H1 (cell line): Measurements from ENCODE around the gene ANAPC10. TPM values are rescaled to one million over a fixed set of nuclear protein-coding genes. Genes with fewer than 3 reads are reported as not detected.

Source experiments
- CTCF ChIA-PET: fragments of 300-600 bp; sonication (Branson Sonifier 250); formaldehyde crosslinking; loops from one replicate; lab custom pipeline; 2021; ENCODE audit not compliant: partially characterized antibody; lab: Charles Lee
- POLR2A ChIA-PET: fragments of 300-600 bp; sonication (Branson Sonifier 250); formaldehyde crosslinking; loops from one replicate; lab custom pipeline; 2021; ENCODE audit warnings: inconsistent platforms; ENCODE audit not compliant: partially characterized antibody; lab: Charles Lee
- DNase-seq, 2 experiments: peaks; one replicate each; pipeline versions ENCODE4 v3.0.0 to v3.0.0-alpha.2; 2010 to 2022; ENCODE audit warnings: low spot score in 2 of 2, low read depth in 1 of 2, mixed read lengths in 1 of 2
- FAIRE-seq: peaks from 2 replicates; lab custom pipeline; 2011; peaks lifted over from hg19 to GRCh38; lab: Jason Lieb, UNC
- H2AFZ ChIP-seq: 2 replicates; pipeline ENCODE4 v1.8.1; 2012; ENCODE audit warnings: low read length, inconsistent platforms
- H2AK5ac ChIP-seq: 2 replicates; pipeline ENCODE4 v1.6.1; 2013; ENCODE audit warnings: low read depth, low read length
- H2BK120ac ChIP-seq: replicated peaks from 2 replicates; pipeline ENCODE3; 2013; ENCODE audit warnings: low read depth, low read length, inconsistent platforms
- H2BK12ac ChIP-seq: 2 replicates; pipeline ENCODE4 v1.6.1; 2013; ENCODE audit warnings: low read depth, low read length
- H2BK15ac ChIP-seq: 2 replicates; pipeline ENCODE4 v1.6.1; 2013; ENCODE audit warnings: low read length
- H2BK20ac ChIP-seq: 2 replicates; pipeline ENCODE4 v1.6.1; 2013; ENCODE audit warnings: low read length
- H2BK5ac ChIP-seq: 2 replicates; pipeline ENCODE4 v1.6.1; 2013; ENCODE audit warnings: low read depth, low read length
- H3K14ac ChIP-seq: 2 replicates; pipeline ENCODE4 v1.6.1; 2013; ENCODE audit warnings: inconsistent platforms; ENCODE audit not compliant: insufficient read length
- H3K18ac ChIP-seq: 2 replicates; pipeline ENCODE4 v1.6.1; 2013; ENCODE audit warnings: low read length; ENCODE audit errors: extremely low read depth
- H3K23ac ChIP-seq: 2 replicates; pipeline ENCODE4 v1.6.1; 2013; ENCODE audit warnings: inconsistent platforms; ENCODE audit not compliant: insufficient read length
- H3K23me2 ChIP-seq: 2 replicates; pipeline ENCODE4 v1.6.1; 2013; ENCODE audit warnings: low read depth, low read length
- H3K27ac ChIP-seq: 2 replicates; pipeline ENCODE4 v1.6.1; 2011; ENCODE audit warnings: low read depth, low read length, inconsistent platforms
- H3K27me3 ChIP-seq, 4 experiments: replicated peaks in 1 of 4; 1 replicate in 1 of 4; 2 replicates in 3 of 4; pipeline versions ENCODE4 v1.6.1 to v1.8.1; 2011 to 2013; ENCODE audit warnings: low read length in 3 of 4, mild to moderate bottlenecking in 3 of 4, inconsistent platforms in 2 of 4, mixed read lengths in 2 of 4, moderate library complexity in 1 of 4; ENCODE audit not compliant: control insufficient read depth in 3 of 4, insufficient read depth in 3 of 4; ENCODE audit errors: extremely low read depth in 1 of 4
- H3K36me3 ChIP-seq, 4 experiments: 2 replicates each; pipeline versions ENCODE4 v1.6.1 to v1.8.1; 2011 to 2013; ENCODE audit warnings: mild to moderate bottlenecking in 4 of 4, low read length in 3 of 4, moderate library complexity in 2 of 4, control low read depth in 1 of 4, inconsistent platforms in 1 of 4; ENCODE audit not compliant: insufficient read depth in 4 of 4, control insufficient read depth in 2 of 4
- H3K4ac ChIP-seq: replicated peaks from 2 replicates; pipeline ENCODE3; 2013; ENCODE audit warnings: low read length, low read depth, mixed read lengths, inconsistent platforms; ENCODE audit not compliant: insufficient read length
- H3K4me1 ChIP-seq, 4 experiments: replicated peaks in 1 of 4; 1 replicate in 1 of 4; 2 replicates in 3 of 4; pipeline versions ENCODE4 v1.6.1 to v1.8.1; 2011 to 2013; ENCODE audit warnings: low read length in 3 of 4, inconsistent platforms in 2 of 4, mixed read lengths in 1 of 4; ENCODE audit not compliant: insufficient read depth in 4 of 4, control insufficient read depth in 3 of 4
- H3K4me2 ChIP-seq, 2 experiments: 2 replicates each; pipeline versions ENCODE4 v1.6.1 to v1.8.1; 2011 to 2013; ENCODE audit warnings: low read depth in 2 of 2, low read length in 2 of 2, control low read depth in 1 of 2, inconsistent platforms in 1 of 2, mild to moderate bottlenecking in 1 of 2; ENCODE audit not compliant: insufficient read depth in 1 of 2
- H3K4me3 ChIP-seq, 4 experiments: fragments of 200-600, 300-600 bp in 1 of 4; sonication (generic), shearing (Covaris generic), sonication (Bioruptor Twin) in 1 of 4; 2 replicates each; pipeline versions ENCODE4 v1.5.1 to v1.8.1; 2011 to 2016; ENCODE audit warnings: low read length in 4 of 4, low read depth in 3 of 4, control low read depth in 2 of 4, inconsistent platforms in 2 of 4, mild to moderate bottlenecking in 2 of 4, mixed read lengths in 1 of 4, moderate library complexity in 1 of 4; ENCODE audit not compliant: insufficient read depth in 2 of 4; ENCODE audit errors: extremely low read depth in 1 of 4
- H3K56ac ChIP-seq: replicated peaks from 2 replicates; pipeline ENCODE3; 2013; ENCODE audit warnings: low read depth, mild to moderate bottlenecking, mixed read lengths, low read length, inconsistent platforms; ENCODE audit not compliant: insufficient read length
- H3K79me1 ChIP-seq: 2 replicates; pipeline ENCODE4 v1.6.1; 2013; ENCODE audit warnings: low read depth, low read length, control low read depth
- H3K79me2 ChIP-seq, 2 experiments: 2 replicates each; pipeline versions ENCODE4 v1.6.1 to v1.8.1; 2012 to 2013; ENCODE audit warnings: low read length in 2 of 2, mild to moderate bottlenecking in 2 of 2, inconsistent platforms in 1 of 2; ENCODE audit not compliant: insufficient read depth in 2 of 2, control insufficient read depth in 1 of 2
- H3K9ac ChIP-seq, 4 experiments: replicated peaks in 1 of 4; 1 replicate in 1 of 4; 2 replicates in 3 of 4; pipeline versions ENCODE4 v1.6.1 to v1.8.1; 2011 to 2013; ENCODE audit warnings: low read depth in 3 of 4, low read length in 3 of 4, control low read depth in 2 of 4, mild to moderate bottlenecking in 2 of 4, moderate library complexity in 2 of 4, inconsistent platforms in 1 of 4; ENCODE audit errors: extremely low read depth in 1 of 4
- H3K9me3 ChIP-seq, 2 experiments: 2 replicates each; pipeline versions ENCODE4 v1.6.1 to v1.8.1; 2012 to 2013; ENCODE audit warnings: mild to moderate bottlenecking in 2 of 2, moderate library complexity in 2 of 2, control low read depth in 1 of 2, inconsistent platforms in 1 of 2, low read depth in 1 of 2, low read length in 1 of 2, mixed read lengths in 1 of 2; ENCODE audit not compliant: insufficient read depth in 2 of 2
- H4K20me1 ChIP-seq, 2 experiments: replicated peaks in 1 of 2; 2 replicates each; pipeline versions ENCODE3 to v1.8.1; 2011 to 2013; ENCODE audit warnings: inconsistent platforms in 2 of 2, low read length in 2 of 2, mild to moderate bottlenecking in 1 of 2; ENCODE audit not compliant: insufficient read depth in 2 of 2, control insufficient read depth in 1 of 2
- H4K5ac ChIP-seq: 2 replicates; pipeline ENCODE4 v1.6.1; 2013; ENCODE audit warnings: low read length, low read depth, mixed read lengths, inconsistent platforms; ENCODE audit not compliant: insufficient read length
- H4K8ac ChIP-seq: 2 replicates; pipeline ENCODE4 v1.8.0; 2013; ENCODE audit warnings: mild to moderate bottlenecking, moderate library complexity, low read length, inconsistent platforms; ENCODE audit not compliant: insufficient read depth; ENCODE audit errors: extremely low read depth
- H4K91ac ChIP-seq: replicated peaks from 2 replicates; pipeline ENCODE3; 2013; ENCODE audit warnings: low read length, mixed read lengths, inconsistent platforms; ENCODE audit not compliant: insufficient read length
- BCL11A ChIP-seq, 2 experiments: IDR thresholded peaks; one replicate each; pipeline ENCODE4 v1.6.1; 2011; ENCODE audit warnings: low read depth in 2 of 2, low read length in 2 of 2, mild to moderate bottlenecking in 2 of 2
- POLR2A ChIP-seq, 2 experiments: IDR thresholded peaks; 1 replicate in 1 of 2; 2 replicates in 1 of 2; pipeline ENCODE4 v1.6.1; 2011; ENCODE audit warnings: low read depth in 2 of 2, low read length in 2 of 2, mild to moderate bottlenecking in 2 of 2; ENCODE audit errors: control extremely low read depth in 1 of 2
- WGBS, 2 experiments: shearing (Covaris generic) in 1 of 2; methylation state at CpG; one replicate each; pipeline versions ENCODE4 v1.1.6 to v1.1.7; 2013 to 2015; ENCODE audit warnings: low lambda C conversion rate in 2 of 2, mixed read lengths in 2 of 2, inconsistent platforms in 1 of 2, low coverage in 1 of 2, missing lambda C conversion rate in 1 of 2; ENCODE audit not compliant: insufficient replicate concordance in 2 of 2, insufficient coverage in 1 of 2, insufficient read length in 1 of 2; ENCODE audit errors: extremely low coverage in 1 of 2, missing lambda C conversion rate in 1 of 2; 5-methylcytosine and 5-hydroxymethylcytosine counted together
- polyA plus RNA-seq, 7 experiments: library from polyadenylated mRNA; depleted of rRNA in 3 of 7; stranded (reverse) in 5 of 7; unstranded in 2 of 7; fragments of >200 nt in 5 of 7; fragments of 200-250 nt in 2 of 7; gene quantifications; 1 replicate in 5 of 7; 2 replicates in 1 of 7; 4 replicates in 1 of 7; pipeline versions ENCODE4 v1.2.1 to v1.2.3, GENCODE V29; 2011 to 2013; ENCODE audit warnings: missing spikeins in 2 of 7, mixed read lengths in 2 of 7
- total RNA-seq: library from RNA; stranded (reverse); fragmentation: NEBNext Ultra II Directional; extraction: Animal tissue kit (Norgen Biotek cat#: 25700); gene quantifications from 2 replicates; pipeline ENCODE4 v1.2.1, GENCODE V29; 2021

Gene ANAPC10
- total and polyA plus RNA-seq, 2 of the 8 experiments (the other 6 are each of a cell fraction or from before 2014, with no cell fraction given): 17.6 to 23.3 TPM

GRCh38 chr4:145130788-145131399 lies 32.9 kb upstream of the ANAPC10 start:
- H2AK5ac ChIP-seq: no peak overlapping the region
- no peak overlapping the region for H2AFZ ChIP-seq
- no peak overlapping the region for H2BK120ac ChIP-seq
- ChIA-PET POLR2A (interaction anchor here (0.9 to 2.1 kb wide), 5 partner anchors 8 to 56 kb away, joined by 3 to 5 read pairs (median 3); partner anchors contain the start of genes ABCE1 and ANAPC10), CTCF (no interaction called here)
- H4K5ac ChIP-seq: no peak overlapping the region
- no peak for FAIRE-seq
- no peak overlapping the region for H2BK15ac ChIP-seq
- H3K79me2 ChIP-seq: no peaks in the 10 kb centered on the region
- no peak overlapping the region for H2BK5ac ChIP-seq
- no peak overlapping the region for H3K4ac ChIP-seq
- H3K18ac ChIP-seq: no peak overlapping the region
- no peaks in the 10 kb centered on the region for H3K79me1 ChIP-seq
- no peak overlapping the region for H4K8ac ChIP-seq
- H3K27ac ChIP-seq: no peak overlapping the region
- peaks cover 2 to 32% (median 8%) of the 10 kb centered on the region in 4 experiments; a peak in 6 of 8 replicates for H3K36me3 ChIP-seq
- no peak for DNase-seq
- no peak overlapping the region for H4K91ac ChIP-seq
- WGBS, 2 experiments: 91% methylated on average over 2 of the region's 2 CpGs; no CpG with 5 or more reads in 1 of the 2 experiments
- H3K27me3 ChIP-seq: no peaks in the 10 kb centered on the region
- peaks cover 0 to 1% of the 10 kb centered on the region in 2 experiments for H4K20me1 ChIP-seq
- no peak overlapping the region for H3K14ac ChIP-seq
- no peak overlapping the region for H2BK12ac ChIP-seq
- no peak overlapping the region for H3K9ac ChIP-seq
- no peaks in the 10 kb centered on the region for H3K9me3 ChIP-seq
- no peak for TF ChIP-seq BCL11A (IDR thresholded peaks at IDR 0.05; ENCODE audit: low read depth in 2 of 2, low read length in 2 of 2)
- peak in 1 of 2 experiments; percentile 37; a peak in 1 of 3 replicates for TF ChIP-seq POLR2A (IDR thresholded peaks at IDR 0.05; ENCODE audit: control extremely low read depth in 1 of 2, low read depth in 2 of 2, low read length in 2 of 2)
- H3K56ac ChIP-seq: no peak overlapping the region
- no peak overlapping the region for H3K4me3 ChIP-seq
- no peak overlapping the region for H2BK20ac ChIP-seq
- no peaks in the 10 kb centered on the region for H3K4me1 ChIP-seq
- H3K4me2 ChIP-seq: no peak overlapping the region
- H3K23me2 ChIP-seq: no peaks in the 10 kb centered on the region
- H3K23ac ChIP-seq: no peak overlapping the region
